Upper lobe of right lung (tissue), 1 donor: Measurements from ENCODE around the gene LARGE1. TPM values are rescaled to one million over a fixed set of nuclear protein-coding genes. Genes with fewer than 3 reads are reported as not detected.

Source experiments
- ATAC-seq: fragments of 200-7000 bp; cut with Tn5 transposase; one replicate; pipeline ENCODE4 v1.9.1; 2020; ENCODE audit warnings: mild to moderate bottlenecking, moderate library complexity
- DNase-seq: peaks from one replicate; pipeline ENCODE4 v3.0.0-alpha.2; 2020
- H3K27ac ChIP-seq: fragments of 200-600 bp; one replicate; pipeline ENCODE4 v1.8.0; 2022
- H3K27me3 ChIP-seq: fragments of 200-600 bp; one replicate; pipeline ENCODE4 v1.8.0; 2022; ENCODE audit warnings: mild to moderate bottlenecking
- H3K36me3 ChIP-seq: fragments of 200-600 bp; one replicate; pipeline ENCODE4 v1.8.0; 2022
- H3K4me1 ChIP-seq: fragments of 200-600 bp; one replicate; pipeline ENCODE4 v1.8.0; 2022
- H3K4me3 ChIP-seq: fragments of 200-600 bp; one replicate; pipeline ENCODE4 v1.8.0; 2022; ENCODE audit warnings: mild to moderate bottlenecking
- H3K9me3 ChIP-seq: fragments of 200-600 bp; one replicate; pipeline ENCODE4 v1.8.0; 2022
- intact Hi-C: fragments of 100-400 bp; cut with DNase I; formaldehyde crosslinking; loops from one replicate; pipeline ENCODE4 v1.11.0; 2022
- total RNA-seq: library from RNA; stranded (reverse); fragmentation: NEBNext Ultra II Directional; extraction: Animal tissue kit (Norgen Biotek cat#: 25700); gene quantifications from one replicate; pipeline ENCODE4 v1.2.1, GENCODE V29; 2021
- TF ChIP-seq, protein P1 (sequence below): fragments of 200-600 bp; IDR thresholded peaks from one replicate; pipeline ENCODE4 v1.8.0; 2022; ENCODE audit warnings: antibody characterized with exemption
- donor health status: DM: no; HTN: yes; CAD: no; lungs with severe emphysema.

LARGE1 gene
- total RNA-seq, 1 donor from 2014 or later, result 33.5 TPM

DNA sequence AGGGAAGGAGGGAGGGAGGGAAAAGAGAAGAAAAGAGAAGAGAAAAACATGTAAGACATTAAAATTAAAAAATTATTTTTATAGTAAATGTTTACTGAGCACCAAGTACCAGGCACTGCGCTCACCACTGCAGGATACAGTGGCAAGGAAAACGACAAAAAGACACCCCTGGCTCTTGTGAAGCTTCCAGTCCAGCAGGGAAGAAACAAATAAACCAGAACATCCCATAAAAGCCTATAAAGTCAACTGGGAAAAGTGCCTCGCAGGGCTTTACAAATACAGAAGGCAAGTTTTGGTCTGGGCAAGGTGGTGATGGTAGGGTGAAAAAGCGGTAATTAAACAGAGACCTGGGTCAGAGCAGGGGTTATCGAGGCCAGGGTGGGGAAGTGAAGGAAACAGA lies 33.6 kb downstream of the LARGE1 start:
- TF ChIP-seq, protein P1, sequence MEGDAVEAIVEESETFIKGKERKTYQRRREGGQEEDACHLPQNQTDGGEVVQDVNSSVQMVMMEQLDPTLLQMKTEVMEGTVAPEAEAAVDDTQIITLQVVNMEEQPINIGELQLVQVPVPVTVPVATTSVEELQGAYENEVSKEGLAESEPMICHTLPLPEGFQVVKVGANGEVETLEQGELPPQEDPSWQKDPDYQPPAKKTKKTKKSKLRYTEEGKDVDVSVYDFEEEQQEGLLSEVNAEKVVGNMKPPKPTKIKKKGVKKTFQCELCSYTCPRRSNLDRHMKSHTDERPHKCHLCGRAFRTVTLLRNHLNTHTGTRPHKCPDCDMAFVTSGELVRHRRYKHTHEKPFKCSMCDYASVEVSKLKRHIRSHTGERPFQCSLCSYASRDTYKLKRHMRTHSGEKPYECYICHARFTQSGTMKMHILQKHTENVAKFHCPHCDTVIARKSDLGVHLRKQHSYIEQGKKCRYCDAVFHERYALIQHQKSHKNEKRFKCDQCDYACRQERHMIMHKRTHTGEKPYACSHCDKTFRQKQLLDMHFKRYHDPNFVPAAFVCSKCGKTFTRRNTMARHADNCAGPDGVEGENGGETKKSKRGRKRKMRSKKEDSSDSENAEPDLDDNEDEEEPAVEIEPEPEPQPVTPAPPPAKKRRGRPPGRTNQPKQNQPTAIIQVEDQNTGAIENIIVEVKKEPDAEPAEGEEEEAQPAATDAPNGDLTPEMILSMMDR, result no peak
- no peak overlapping the region for H3K27ac ChIP-seq
- H3K4me1 ChIP-seq, result no peaks in the 10 kb centered on the region
- ATAC-seq, result no peak
- intact Hi-C loops, result no loop called here
- no peaks in the 10 kb centered on the region for H3K27me3 ChIP-seq
- H3K36me3 ChIP-seq, result no peaks in the 10 kb centered on the region
- no peaks in the 10 kb centered on the region for H3K9me3 ChIP-seq
- H3K4me3 ChIP-seq, result no peak overlapping the region
- DNase-seq, result no peak

DNA sequence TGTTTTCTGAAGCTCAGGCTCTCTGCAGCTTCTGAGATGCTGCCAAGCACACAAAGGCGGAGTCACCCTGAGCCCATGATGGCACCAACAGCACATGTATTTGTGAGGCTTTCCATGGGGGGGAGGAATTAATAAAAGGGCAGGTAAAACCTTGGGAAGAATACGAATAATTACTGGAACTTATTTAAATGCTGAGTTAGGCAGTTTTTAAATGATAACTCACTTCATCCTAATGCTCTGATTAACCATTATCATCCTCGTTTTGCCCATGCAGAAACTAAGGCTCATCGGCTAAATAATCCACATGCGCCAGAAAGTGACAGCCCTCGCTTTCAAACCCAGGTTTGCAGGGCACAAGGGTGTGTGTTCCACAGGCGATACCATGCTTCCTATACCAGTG lies 35.4 kb downstream of the LARGE1 start:
- no peaks in the 10 kb centered on the region for H3K36me3 ChIP-seq
- H3K27me3 ChIP-seq, result no peaks in the 10 kb centered on the region
- ATAC-seq, result no peak
- H3K4me1 ChIP-seq, result no peaks in the 10 kb centered on the region
- no peak overlapping the region for H3K4me3 ChIP-seq
- intact Hi-C loops, result no loop called here
- TF ChIP-seq, protein P1, result no peak
- no peaks in the 10 kb centered on the region for H3K9me3 ChIP-seq
- H3K27ac ChIP-seq, result no peak overlapping the region
- no peak for DNase-seq

DNA sequence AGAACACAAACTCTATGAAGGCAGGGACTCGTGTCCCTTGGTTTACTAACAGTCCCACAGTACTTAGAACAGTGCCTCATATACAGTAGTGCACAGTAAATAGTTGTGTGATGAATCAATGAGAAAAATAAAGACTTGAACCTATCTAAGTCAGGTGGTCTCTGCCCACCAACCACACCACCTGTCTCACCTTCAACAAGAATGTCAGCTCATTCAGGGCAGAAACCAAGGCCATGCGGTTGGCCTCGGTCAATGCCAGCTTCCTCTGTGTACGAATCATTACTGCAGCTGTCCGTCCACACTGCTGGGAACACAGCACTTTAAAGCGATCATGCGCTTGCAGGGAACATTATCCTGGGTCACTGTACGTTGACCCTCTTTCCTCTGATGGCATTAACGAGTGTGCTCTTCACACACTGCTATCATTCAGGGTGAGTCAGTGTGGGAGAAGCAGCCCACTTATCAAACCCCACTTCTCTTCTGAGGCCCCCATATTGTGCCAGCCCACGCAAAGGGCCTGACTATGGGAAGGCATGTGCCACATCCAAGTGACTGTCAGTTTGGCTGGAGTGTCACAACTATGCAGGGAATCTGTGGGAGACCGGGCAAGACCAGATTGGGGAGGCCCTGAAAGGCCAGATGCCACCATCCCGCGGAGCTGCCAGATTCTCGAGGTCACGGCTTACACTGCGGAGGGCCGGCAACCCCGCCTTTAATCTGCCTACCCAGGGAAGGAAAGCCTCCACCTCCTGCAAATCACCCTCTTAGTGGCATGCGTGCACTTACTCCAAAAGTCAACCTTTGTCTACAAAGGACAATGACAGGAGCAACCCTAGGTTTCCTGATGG lies 36.1 kb downstream of the LARGE1 start:
- no peak for ATAC-seq

DNA sequence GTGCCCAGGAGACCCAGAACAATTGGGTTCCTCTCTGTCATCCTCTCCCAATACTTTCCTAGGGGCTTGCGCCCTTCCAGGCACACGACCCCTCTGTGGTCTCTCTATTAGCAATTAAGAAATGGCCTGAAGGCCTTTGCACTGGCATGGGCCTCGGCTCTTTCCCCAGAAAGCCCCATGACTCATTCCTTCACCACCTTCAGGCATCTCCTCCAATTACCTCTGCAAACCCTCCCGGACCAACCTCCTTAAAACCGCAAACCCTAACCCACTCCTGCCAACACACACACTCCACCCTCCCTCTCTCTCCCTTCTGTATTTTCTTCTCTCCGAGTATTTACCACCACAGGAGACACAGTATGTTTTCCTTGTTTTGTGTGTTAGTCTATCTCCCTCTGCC lies 36.7 kb downstream of the LARGE1 start:
- ATAC-seq, result peak; percentile 69
- no peaks in the 10 kb centered on the region for H3K4me1 ChIP-seq
- no peak overlapping the region for H3K27ac ChIP-seq
- H3K4me3 ChIP-seq, result no peak overlapping the region
- intact Hi-C loops, result no loop called here
- no peaks in the 10 kb centered on the region for H3K9me3 ChIP-seq
- DNase-seq, result no peak
- H3K36me3 ChIP-seq, result no peaks in the 10 kb centered on the region
- no peaks in the 10 kb centered on the region for H3K27me3 ChIP-seq
- TF ChIP-seq, protein P1, result no peak

More for the DNA sequence above, 36.1 kb downstream of the LARGE1 start:
- Histone ChIP-seq H3K36me3 (no peaks in the 10 kb centered on the region), H3K27me3 (no peaks in the 10 kb centered on the region), H3K27ac (no peak overlapping the region), H3K4me3 (no peak overlapping the region), H3K4me1 (no peaks in the 10 kb centered on the region), H3K9me3 (no peaks in the 10 kb centered on the region)
- DNase-seq, result no peak
- TF ChIP-seq, protein P1, result no peak
- intact Hi-C loops, result no loop called here

DNA sequence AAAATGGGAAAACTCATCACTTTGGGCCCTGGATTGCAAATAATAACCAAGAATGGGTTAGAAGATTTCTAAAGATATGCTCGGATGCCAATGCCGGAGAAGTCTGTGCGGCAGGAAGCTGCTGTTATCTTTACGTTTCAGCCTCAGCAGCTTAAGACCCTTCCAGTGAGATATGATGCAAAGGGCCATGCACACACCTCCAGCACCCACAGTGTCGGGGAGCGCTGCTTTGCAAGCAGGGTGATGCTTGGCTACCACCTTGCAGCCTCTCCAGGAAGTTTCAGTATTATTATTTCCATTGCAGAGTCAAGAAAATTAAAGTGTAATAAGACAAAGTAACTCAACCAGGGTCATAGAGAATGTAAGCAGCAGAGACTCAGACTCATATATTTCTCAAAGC lies 37.3 kb downstream of the LARGE1 start:
- Histone ChIP-seq H3K27ac (no peak overlapping the region), H3K4me3 (no peak overlapping the region), H3K4me1 (no peaks in the 10 kb centered on the region), H3K27me3 (no peaks in the 10 kb centered on the region), H3K9me3 (no peaks in the 10 kb centered on the region), H3K36me3 (no peaks in the 10 kb centered on the region)
- no peak for ATAC-seq
- TF ChIP-seq, protein P1, result no peak
- no peak for DNase-seq
- intact Hi-C loops, result no loop called here
